ENCODE data around the gene ITGB1BP2. TPM values are rescaled to one million over a fixed set of nuclear protein-coding genes. Genes with fewer than 3 reads are reported as not detected.
A peak's percentile ranks its signal among the peaks of the same experiment; 100 is the strongest.

ITGB1BP2 gene
- total and polyA plus RNA-seq, 2 of the 8 experiments (the other 6 are each of a cell fraction or from before 2014, with no cell fraction given), result 2.9 to 5.2 TPM

DNA sequence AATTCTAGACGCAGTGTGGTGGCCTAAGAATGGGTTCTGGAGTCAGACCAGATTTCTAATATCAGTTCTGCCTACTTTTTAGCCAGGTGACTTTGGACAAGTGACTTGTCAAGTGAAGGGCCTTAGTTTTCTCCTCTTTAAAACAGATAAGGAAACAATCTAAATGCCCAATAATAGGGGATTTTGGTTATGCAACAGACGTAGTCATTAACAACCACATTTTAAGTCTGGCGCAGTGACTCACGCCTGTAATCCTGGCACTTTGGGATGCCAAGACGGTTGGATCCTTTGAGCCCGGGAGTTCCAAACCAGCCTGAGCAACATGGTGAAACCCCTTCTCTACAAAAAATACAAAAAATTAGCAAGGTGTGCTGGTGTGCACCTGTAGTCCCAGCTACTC is 45.5 kb upstream of the ITGB1BP2 start:
- Histone ChIP-seq H3K23me2 (ENCODE audit: low read depth, low read length) (peaks cover 6% of the 10 kb centered on the region; the same call in 1 of the 2 replicates), H2BK20ac (ENCODE audit: low read length) (no peak overlapping the region), H2AFZ (ENCODE audit: low read length) (no peak overlapping the region), H3K36me3 (ENCODE audit: control insufficient read depth in 2 of 4, insufficient read depth in 4 of 4, low read length in 3 of 4) (peaks cover 0 to 3% (median 0%) of the 10 kb centered on the region in 4 experiments; a peak in 1 of 8 replicates), H2BK5ac (ENCODE audit: low read depth, low read length) (no peak overlapping the region), H2AK5ac (ENCODE audit: low read depth, low read length) (no peak overlapping the region), H2BK12ac (ENCODE audit: low read depth, low read length) (no peak overlapping the region), H2BK15ac (ENCODE audit: low read length) (no peak overlapping the region), H3K4ac (replicated peaks; ENCODE audit: insufficient read length, low read depth, low read length) (no peak overlapping the region), H3K9ac (replicated peaks in 1 of 4; ENCODE audit: extremely low read depth in 1 of 4, low read depth in 3 of 4, low read length in 3 of 4) (no peak overlapping the region), H3K27me3 (replicated peaks in 1 of 4; ENCODE audit: control insufficient read depth in 3 of 4, extremely low read depth in 1 of 4, insufficient read depth in 3 of 4, low read length in 3 of 4) (no peaks in the 10 kb centered on the region), H3K4me1 (replicated peaks in 1 of 4; ENCODE audit: control insufficient read depth in 3 of 4, insufficient read depth in 4 of 4, low read length in 3 of 4) (peaks cover 0 to 5% (median 3%) of the 10 kb centered on the region in 4 experiments; a peak in 4 of 7 replicates), H3K56ac (replicated peaks; ENCODE audit: insufficient read length, low read depth, low read length) (no peak overlapping the region), H4K5ac (ENCODE audit: insufficient read length, low read depth, low read length) (no peak overlapping the region), H4K20me1 (replicated peaks in 1 of 2; ENCODE audit: control insufficient read depth in 1 of 2, insufficient read depth in 2 of 2, low read length in 2 of 2) (no peaks in the 10 kb centered on the region), H4K91ac (replicated peaks; ENCODE audit: insufficient read length, low read length) (no peak overlapping the region), H3K79me1 (ENCODE audit: low read depth, low read length) (no peaks in the 10 kb centered on the region), H3K4me2 (ENCODE audit: insufficient read depth in 1 of 2, low read depth in 2 of 2, low read length in 2 of 2) (peak overlapping the region in 1 of 2 experiments; percentile 84; a peak in 2 of 4 replicates), H3K9me3 (ENCODE audit: insufficient read depth in 2 of 2, low read depth in 1 of 2, low read length in 1 of 2) (no peaks in the 10 kb centered on the region), H4K8ac (ENCODE audit: extremely low read depth, insufficient read depth, low read length) (no peak overlapping the region), H2BK120ac (replicated peaks; ENCODE audit: low read depth, low read length) (no peak overlapping the region), H3K4me3 (ENCODE audit: extremely low read depth in 1 of 4, insufficient read depth in 2 of 4, low read depth in 3 of 4, low read length in 4 of 4) (peak overlapping the region in 1 of 4 experiments; percentile 99; a peak in 2 of 8 replicates), H3K14ac (ENCODE audit: insufficient read length) (no peak overlapping the region), H3K23ac (ENCODE audit: insufficient read length) (no peak overlapping the region), H3K79me2 (ENCODE audit: control insufficient read depth in 1 of 2, insufficient read depth in 2 of 2, low read length in 2 of 2) (peaks cover 0 to 21% of the 10 kb centered on the region in 2 experiments; a peak in 2 of 4 replicates), H3K27ac (ENCODE audit: low read depth, low read length) (no peak overlapping the region), H3K18ac (ENCODE audit: extremely low read depth, low read length) (no peak overlapping the region)
- no peak for DNase-seq (ENCODE audit: low read depth in 1 of 2, low spot score in 2 of 2)
- whole genome bisulfite sequencing, 2 experiments (ENCODE audit: extremely low coverage in 1 of 2, insufficient coverage in 1 of 2, insufficient read length in 1 of 2, insufficient replicate concordance in 2 of 2, low coverage in 1 of 2, low lambda C conversion rate in 2 of 2, missing lambda C conversion rate in 1 of 2), result 92% methylated on average over 6 of the region's 6 CpGs; no CpG with 5 or more reads in 1 of the 2 experiments
- POLR2A ChIA-PET (ENCODE audit: partially characterized antibody), result interaction anchor here (1.7 to 3.1 kb wide), 3 partner anchors 28 to 31 kb away, joined by 4 to 28 read pairs (median 8); partner anchors contain the start of gene NONO
- CTCF ChIA-PET (ENCODE audit: partially characterized antibody), result interaction anchor here (2.3 kb wide), 1 partner anchor 28 kb away, joined by 8 read pairs; no protein-coding TSS in a partner anchor
- no peak for FAIRE-seq
- TF ChIP-seq SIRT6 (IDR thresholded peaks at IDR 0.05; ENCODE audit: low read length), result no peak
- no peak for TF ChIP-seq JUND (IDR thresholded peaks at IDR 0.05; ENCODE audit: low read length)
- no peak for TF ChIP-seq PHF8 (conservative IDR thresholded peaks at IDR 0.05; ENCODE audit: low read depth, low read length)
- TF ChIP-seq KDM5A (IDR thresholded peaks at IDR 0.05; ENCODE audit: low read length), result no peak
- TF ChIP-seq HDAC2 (IDR thresholded peaks at IDR 0.05; ENCODE audit: borderline replicate concordance in 1 of 2, low read depth in 2 of 2, low read length in 2 of 2), result no peak
- no peak for TF ChIP-seq KDM4A (IDR thresholded peaks at IDR 0.05; ENCODE audit: low read depth, low read length, severe bottlenecking)
- no peak for TF ChIP-seq SP1 (IDR thresholded peaks at IDR 0.05; ENCODE audit: low read depth, low read length)
- TF ChIP-seq TEAD4 (IDR thresholded peaks at IDR 0.05; ENCODE audit: low read depth, low read length), result no peak
- no peak for TF ChIP-seq MAFK (IDR thresholded peaks at IDR 0.05; ENCODE audit: low read depth, low read length)
- TF ChIP-seq, protein P1, sequence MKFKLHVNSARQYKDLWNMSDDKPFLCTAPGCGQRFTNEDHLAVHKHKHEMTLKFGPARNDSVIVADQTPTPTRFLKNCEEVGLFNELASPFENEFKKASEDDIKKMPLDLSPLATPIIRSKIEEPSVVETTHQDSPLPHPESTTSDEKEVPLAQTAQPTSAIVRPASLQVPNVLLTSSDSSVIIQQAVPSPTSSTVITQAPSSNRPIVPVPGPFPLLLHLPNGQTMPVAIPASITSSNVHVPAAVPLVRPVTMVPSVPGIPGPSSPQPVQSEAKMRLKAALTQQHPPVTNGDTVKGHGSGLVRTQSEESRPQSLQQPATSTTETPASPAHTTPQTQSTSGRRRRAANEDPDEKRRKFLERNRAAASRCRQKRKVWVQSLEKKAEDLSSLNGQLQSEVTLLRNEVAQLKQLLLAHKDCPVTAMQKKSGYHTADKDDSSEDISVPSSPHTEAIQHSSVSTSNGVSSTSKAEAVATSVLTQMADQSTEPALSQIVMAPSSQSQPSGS (IDR thresholded peaks at IDR 0.05; ENCODE audit: low read length), result no peak
- TF ChIP-seq RNF2 (IDR thresholded peaks at IDR 0.05; ENCODE audit: borderline replicate concordance, low read depth, low read length, missing control alignments, poor library complexity, severe bottlenecking), result no peak
